Measurements from ENCODE around the gene PIKFYVE. TPM values are rescaled to one million over a fixed set of nuclear protein-coding genes. Genes with fewer than 3 reads are reported as not detected.
"Not testable (repeated sequence)": the region's sequence is repeated elsewhere in the genome, so short reads cannot be mapped to it uniquely, and the experiment has no call there.

The PIKFYVE gene
- total and polyA plus RNA-seq, 7 experiments from 2014 or later: 5.9 to 52.3 (median 36.5) TPM

GRCh38 chr2:208265371-208265800 is 669 bp upstream of the PIKFYVE start:
- Histone ChIP-seq H3K27me3 (ENCODE audit: control insufficient read depth in 2 of 2, insufficient read depth in 2 of 2, low read length in 2 of 2) (no peaks in the 10 kb centered on the region), H3K4me3 (ENCODE audit: low read length) (peak overlapping the region; percentile 97), H3K27ac (ENCODE audit: low read depth, low read length) (peak overlapping the region; percentile 83), H3K4me1 (ENCODE audit: control insufficient read depth in 2 of 2, insufficient read depth in 2 of 2, low read length in 2 of 2) (peaks cover 12 to 16% of the 10 kb centered on the region in 2 donors), H3K36me3 (ENCODE audit: control insufficient read depth in 2 of 3, insufficient read depth in 3 of 3, low read length in 3 of 3) (peaks cover 0 to 4% (median 0%) of the 10 kb centered on the region in 3 experiments), H3K9me3 (ENCODE audit: control insufficient read depth in 2 of 3, low read length in 3 of 3) (no peaks in the 10 kb centered on the region)
- Mint-ChIP-seq H3K4me1 (peaks cover 9 to 56% (median 51%) of the 10 kb centered on the region in 7 donors), H3K4me3 (peak overlapping the region; percentile 90 to 99 (median 96)), H3K36me3 (peaks cover 0 to 5% (median 2%) of the 10 kb centered on the region in 5 donors), H3K27ac (peak overlapping the region; percentile 87 to 98 (median 95)), H3K27me3 (peaks cover 0 to 5% (median 0%) of the 10 kb centered on the region in 5 donors), H3K9me3 (peaks cover 0 to 2% (median 0%) of the 10 kb centered on the region in 11 donors)
- ATAC-seq (peak; percentile 49), DNase-seq (peak in 7 of 9 donors; percentile 56 to 75 (median 62))
- ChIA-PET CTCF (interaction anchor here (1.0 to 1.7 kb wide), 3 partner anchors 9 to 11 kb away, joined by 3 to 12 read pairs (median 6); partner anchors contain the start of gene IDH1), POLR2A (interaction anchor here (0.6 to 2.9 kb wide), 5 partner anchors 8 to 740 kb away, joined by 3 to 32 read pairs (median 4); partner anchors contain the start of gene IDH1)
- intact Hi-C loops (cut with micrococcal nuclease): loop anchor here (1.0 to 10.0 kb wide), 8 partner anchors 88 to 1991 kb away; partner anchors contain the start of genes CCNYL1 (in 2 of the 2), FASTKD2 (in 2 of the 2), MDH1B (in 2 of the 2) and FZD5 (in 1 of the 2)

DNA sequence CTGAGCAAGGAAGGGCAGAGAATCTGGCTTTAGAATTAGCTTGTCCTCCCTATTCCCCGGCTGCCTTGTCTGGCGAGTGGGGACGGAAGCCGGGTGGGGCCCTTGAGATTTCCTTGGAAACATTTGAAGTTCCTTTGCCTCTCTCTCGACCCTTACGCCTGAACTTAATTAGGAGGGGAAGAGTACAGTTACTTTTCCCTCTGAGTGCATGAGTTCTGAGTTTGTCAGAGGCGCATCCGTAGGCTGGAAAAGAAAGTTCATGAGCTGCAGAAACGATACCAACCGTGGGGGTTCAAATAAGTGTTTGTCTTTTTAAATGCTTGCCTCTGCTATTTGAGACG is 468 bp downstream of the PIKFYVE start:
- DNase-seq: no peak
- Mint-ChIP-seq H3K4me3 (peak overlapping the region; percentile 90 to 99 (median 96)), H3K9me3 (peaks cover 0 to 2% (median 0%) of the 10 kb centered on the region in 11 donors), H3K4me1 (peaks cover 9 to 65% (median 53%) of the 10 kb centered on the region in 7 donors), H3K27me3 (peaks cover 0 to 5% (median 0%) of the 10 kb centered on the region in 5 donors), H3K36me3 (peaks cover 0 to 8% (median 5%) of the 10 kb centered on the region in 5 donors), H3K27ac (peak overlapping the region; percentile 87 to 98 (median 94))
- H3K36me3 ChIP-seq (ENCODE audit: control insufficient read depth in 2 of 3, insufficient read depth in 3 of 3, low read length in 3 of 3): peaks cover 0 to 7% (median 0%) of the 10 kb centered on the region in 3 experiments
- H3K27me3 ChIP-seq (ENCODE audit: control insufficient read depth in 2 of 2, insufficient read depth in 2 of 2, low read length in 2 of 2): no peaks in the 10 kb centered on the region
- CTCF ChIA-PET: interaction anchor here (0.8 to 1.3 kb wide), 2 partner anchors 10 to 12 kb away, joined by 3 to 6 read pairs; partner anchors contain the start of gene IDH1
- no peaks in the 10 kb centered on the region for H3K9me3 ChIP-seq (ENCODE audit: control insufficient read depth in 2 of 3, low read length in 3 of 3)
- intact Hi-C loops (cut with micrococcal nuclease): loop anchor here (1.0 to 10.0 kb wide), 15 partner anchors 11 to 1992 kb away; partner anchors contain the start of genes CCNYL1 (in 2 of the 2), CREB1 (in 2 of the 2), FASTKD2 (in 2 of the 2) and KANSL1L (in 2 of the 2)
- POLR2A ChIA-PET: interaction anchor here (0.6 to 2.9 kb wide), 4 partner anchors 9 to 760 kb away, joined by 3 to 32 read pairs (median 4); partner anchors contain the start of gene IDH1
- ATAC-seq: peak; percentile 11
- peak overlapping the region; percentile 83 for H3K27ac ChIP-seq (ENCODE audit: low read depth, low read length)
- H3K4me3 ChIP-seq (ENCODE audit: low read length): peak overlapping the region; percentile 97
- H3K4me1 ChIP-seq (ENCODE audit: control insufficient read depth in 2 of 2, insufficient read depth in 2 of 2, low read length in 2 of 2): peaks cover 12 to 16% of the 10 kb centered on the region in 2 donors

DNA sequence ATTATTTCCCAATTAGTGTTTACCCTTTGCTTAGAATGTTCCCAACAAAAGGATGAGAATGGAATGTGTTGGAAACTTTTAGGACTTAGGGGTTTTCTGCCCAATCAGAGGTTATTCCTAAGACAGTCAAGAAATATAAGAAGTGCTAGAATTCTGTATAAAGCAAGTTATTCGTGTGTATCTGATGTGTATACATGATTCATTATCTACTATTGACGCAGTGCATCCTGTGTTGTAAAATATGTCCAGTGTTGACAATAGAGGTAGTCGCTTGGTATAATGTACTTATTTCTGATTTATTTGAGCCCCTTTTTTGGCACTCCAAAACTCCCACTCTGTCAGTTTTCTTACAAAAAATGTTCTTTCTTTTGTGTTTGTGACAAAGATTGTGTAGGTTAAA is 881 bp downstream of the PIKFYVE start:
- no peaks in the 10 kb centered on the region for H3K27me3 ChIP-seq (ENCODE audit: control insufficient read depth in 2 of 2, insufficient read depth in 2 of 2, low read length in 2 of 2)
- CTCF ChIA-PET: interaction anchor here (1.3 kb wide), 1 partner anchor 12 kb away, joined by 6 read pairs; the partner anchor contains the start of gene IDH1
- peaks cover 12 to 16% of the 10 kb centered on the region in 2 donors for H3K4me1 ChIP-seq (ENCODE audit: control insufficient read depth in 2 of 2, insufficient read depth in 2 of 2, low read length in 2 of 2)
- Mint-ChIP-seq H3K9me3 (peaks cover 0 to 2% (median 0%) of the 10 kb centered on the region in 11 donors), H3K27me3 (peaks cover 0 to 5% (median 0%) of the 10 kb centered on the region in 5 donors), H3K27ac (peak overlapping the region; percentile 87 to 98 (median 94)), H3K4me3 (peak overlapping the region; percentile 90 to 99 (median 96)), H3K36me3 (peaks cover 0 to 11% (median 7%) of the 10 kb centered on the region in 5 donors), H3K4me1 (peaks cover 9 to 67% (median 53%) of the 10 kb centered on the region in 7 donors)
- no peak for ATAC-seq
- peaks cover 0 to 10% (median 0%) of the 10 kb centered on the region in 3 experiments for H3K36me3 ChIP-seq (ENCODE audit: control insufficient read depth in 2 of 3, insufficient read depth in 3 of 3, low read length in 3 of 3)
- POLR2A ChIA-PET: interaction anchor here (0.6 to 2.9 kb wide), 3 partner anchors 12 to 760 kb away, joined by 4 to 32 read pairs (median 5); partner anchors contain the start of gene IDH1
- peak overlapping the region; percentile 83 for H3K27ac ChIP-seq (ENCODE audit: low read depth, low read length)
- intact Hi-C loops (cut with micrococcal nuclease): loop anchor here (1.0 to 10.0 kb wide), 15 partner anchors 12 to 1992 kb away; partner anchors contain the start of genes CCNYL1 (in 2 of the 2), CREB1 (in 2 of the 2), FASTKD2 (in 2 of the 2) and KANSL1L (in 2 of the 2)
- H3K9me3 ChIP-seq (ENCODE audit: control insufficient read depth in 2 of 3, low read length in 3 of 3): no peaks in the 10 kb centered on the region
- DNase-seq: peak in 1 of 9 donors; percentile 16
- peak overlapping the region; percentile 97 for H3K4me3 ChIP-seq (ENCODE audit: low read length)

- H3K9me3 ChIP-seq (ENCODE audit: control insufficient read depth in 2 of 3, low read length in 3 of 3); DNase-seq; ATAC-seq; H3K9me3 Mint-ChIP-seq; H3K27me3 ChIP-seq (ENCODE audit: control insufficient read depth in 2 of 2, insufficient read depth in 2 of 2, low read length in 2 of 2); H3K27me3 Mint-ChIP-seq; CTCF ChIA-PET: not testable (repeated sequence)
- intact Hi-C loops (cut with micrococcal nuclease): loop anchor here (2.0 to 10.0 kb wide), 9 partner anchors 90 to 1993 kb away; partner anchors contain the start of genes CCNYL1 (in 2 of the 2), FASTKD2 (in 2 of the 2), KANSL1L (in 2 of the 2) and MDH1B (in 2 of the 2)
- Histone ChIP-seq H3K36me3 (ENCODE audit: control insufficient read depth in 2 of 3, insufficient read depth in 3 of 3, low read length in 3 of 3) (peaks cover 0 to 14% (median 2%) of the 10 kb centered on the region in 3 experiments), H3K27ac (ENCODE audit: low read depth, low read length) (peak overlapping the region; percentile 30), H3K4me1 (ENCODE audit: control insufficient read depth in 2 of 2, insufficient read depth in 2 of 2, low read length in 2 of 2) (peaks cover 12 to 16% of the 10 kb centered on the region in 2 donors), H3K4me3 (ENCODE audit: low read length) (peak overlapping the region; percentile 97)
- Mint-ChIP-seq H3K36me3 (peaks cover 0 to 14% (median 11%) of the 10 kb centered on the region in 5 donors), H3K4me1 (peaks cover 9 to 67% (median 53%) of the 10 kb centered on the region in 7 donors), H3K4me3 (peak overlapping the region; percentile 90 to 99 (median 96)), H3K27ac (peak overlapping the region in 8 of 9 donors; percentile 53 to 95 (median 87))
- POLR2A ChIA-PET: interaction anchor here (1.5 kb wide), 1 partner anchor 13 kb away, joined by 5 read pairs; no protein-coding TSS in a partner anchor
Observed at GRCh38 chr2:208267526-208267925, 1.5 kb downstream of the PIKFYVE start.

GRCh38 chr2:208268156-208268952 is 2.3 kb downstream of the PIKFYVE start:
- DNase-seq: no peak
- H3K27me3 Mint-ChIP-seq: no peaks in the 10 kb centered on the region
- ChIA-PET CTCF (interaction anchor here (0.7 to 1.3 kb wide), 2 partner anchors 10 to 93 kb away, joined by 3 to 4 read pairs; no protein-coding TSS in a partner anchor), POLR2A (interaction anchor here (0.8 to 1.5 kb wide), 2 partner anchors 14 to 31 kb away, joined by 5 read pairs; no protein-coding TSS in a partner anchor)
- Histone ChIP-seq H3K4me1 (ENCODE audit: control insufficient read depth in 2 of 2, insufficient read depth in 2 of 2, low read length in 2 of 2) (peaks cover 12 to 16% of the 10 kb centered on the region in 2 donors), H3K27ac (ENCODE audit: low read depth, low read length) (no peak overlapping the region), H3K36me3 (ENCODE audit: control insufficient read depth in 2 of 3, insufficient read depth in 3 of 3, low read length in 3 of 3) (peaks cover 0 to 21% (median 3%) of the 10 kb centered on the region in 3 experiments), H3K27me3 (ENCODE audit: control insufficient read depth in 2 of 2, insufficient read depth in 2 of 2, low read length in 2 of 2) (no peaks in the 10 kb centered on the region), H3K9me3 (ENCODE audit: control insufficient read depth in 2 of 3, low read length in 3 of 3) (no peaks in the 10 kb centered on the region), H3K4me3 (ENCODE audit: low read length) (no peak overlapping the region)
- peak overlapping the region in 5 of 9 donors; percentile 67 to 90 (median 87) for H3K27ac Mint-ChIP-seq
- H3K4me1 Mint-ChIP-seq: peaks cover 9 to 67% (median 53%) of the 10 kb centered on the region in 7 donors
- H3K9me3 Mint-ChIP-seq: no peaks in the 10 kb centered on the region
- peak overlapping the region in 9 of 10 donors; percentile 90 to 99 (median 95) for H3K4me3 Mint-ChIP-seq
- intact Hi-C loops (cut with micrococcal nuclease): loop anchor here (5.0 to 10.0 kb wide), 7 partner anchors 91 to 1994 kb away; partner anchors contain the start of genes CCNYL1 (in 2 of the 2), FASTKD2 (in 2 of the 2), MDH1B (in 2 of the 2) and FZD5 (in 1 of the 2)
- H3K36me3 Mint-ChIP-seq: peaks cover 0 to 18% (median 11%) of the 10 kb centered on the region in 5 donors
- no peak for ATAC-seq

All from naive thymus-derived CD4-positive, alpha-beta T cell (primary cell).